ENCODE data around the gene SLU7.

The SLU7 gene

DNA sequence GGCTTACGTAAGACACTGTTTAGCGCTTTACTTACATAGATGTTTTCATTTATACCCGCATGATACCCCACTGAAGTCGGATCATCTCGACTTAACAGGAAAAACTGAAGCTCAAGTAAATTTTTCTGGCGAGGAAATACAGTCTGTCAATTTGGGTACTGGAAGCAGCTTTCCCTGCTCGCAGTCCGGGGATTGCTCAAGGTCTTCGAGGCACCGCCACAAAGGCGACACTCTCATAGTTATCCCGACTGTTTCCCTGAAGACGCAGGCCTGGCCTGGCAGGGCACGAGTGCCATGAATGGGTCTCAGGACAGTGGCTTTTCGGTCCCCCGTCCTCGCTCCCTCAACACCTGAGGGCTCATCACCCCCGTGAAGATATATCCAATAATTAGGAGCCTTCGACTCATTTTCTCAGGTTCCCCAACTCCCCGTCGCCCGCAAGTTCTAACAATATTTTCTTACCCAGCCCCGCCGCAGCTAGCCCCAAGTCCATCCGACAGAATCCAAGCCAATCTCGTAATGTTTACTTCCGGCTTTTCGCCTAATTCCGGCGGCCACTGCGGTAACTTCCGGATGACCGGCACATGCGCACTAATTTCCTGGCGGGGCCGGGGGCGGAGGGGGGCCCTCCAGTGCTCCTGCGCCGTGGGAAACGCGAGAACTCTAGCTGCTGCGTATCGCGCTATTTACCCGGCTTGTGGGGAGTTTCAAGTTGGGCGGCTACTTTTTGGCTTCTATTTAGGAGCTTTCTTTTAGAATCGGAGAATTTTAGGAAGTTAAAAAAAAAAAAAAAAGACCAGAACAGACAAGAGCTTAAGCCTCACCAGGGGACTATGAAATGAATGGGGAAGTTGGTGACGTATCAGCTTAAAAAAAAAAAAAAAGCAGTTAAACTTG is at the start of gene SLU7:
Gene SLU7 (minus strand): TSS at position 521 of the 897 bp plus-strand sequence. CDS start 3,787 bp downstream, outside the sequence.
- DNase-seq (ENCODE audit: low read depth), result peak; percentile 90

DNA sequence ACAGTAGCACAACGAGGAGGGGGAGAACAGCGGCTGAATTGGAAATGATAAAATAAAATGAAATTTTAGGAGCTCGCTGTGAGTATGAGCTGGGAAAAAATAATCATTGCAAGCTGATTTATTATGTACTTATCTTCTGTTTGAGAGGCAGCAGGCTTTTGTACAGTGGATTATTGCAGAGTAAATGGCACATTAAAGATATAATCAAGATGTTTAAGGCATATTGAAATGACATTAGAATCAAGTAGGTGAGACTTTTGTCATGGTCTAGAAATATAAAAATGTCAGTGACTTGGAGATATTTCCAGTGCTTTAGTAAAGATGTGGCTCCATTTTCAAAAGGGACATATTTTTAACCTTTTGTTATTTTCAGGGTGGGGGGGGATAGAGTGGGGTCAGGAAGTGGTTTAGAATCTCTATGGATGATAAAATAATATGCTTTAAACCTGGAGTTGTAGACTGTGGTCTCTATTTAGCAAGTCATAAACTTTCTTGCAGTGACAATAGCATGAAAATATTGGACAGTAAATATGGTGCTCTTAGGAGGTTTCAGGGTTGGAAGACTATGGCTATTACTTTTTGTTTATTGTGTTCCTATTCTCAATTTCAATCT is 49.6 kb upstream of the SLU7 start:
- DNase-seq (ENCODE audit: low read depth), result no peak

DNA sequence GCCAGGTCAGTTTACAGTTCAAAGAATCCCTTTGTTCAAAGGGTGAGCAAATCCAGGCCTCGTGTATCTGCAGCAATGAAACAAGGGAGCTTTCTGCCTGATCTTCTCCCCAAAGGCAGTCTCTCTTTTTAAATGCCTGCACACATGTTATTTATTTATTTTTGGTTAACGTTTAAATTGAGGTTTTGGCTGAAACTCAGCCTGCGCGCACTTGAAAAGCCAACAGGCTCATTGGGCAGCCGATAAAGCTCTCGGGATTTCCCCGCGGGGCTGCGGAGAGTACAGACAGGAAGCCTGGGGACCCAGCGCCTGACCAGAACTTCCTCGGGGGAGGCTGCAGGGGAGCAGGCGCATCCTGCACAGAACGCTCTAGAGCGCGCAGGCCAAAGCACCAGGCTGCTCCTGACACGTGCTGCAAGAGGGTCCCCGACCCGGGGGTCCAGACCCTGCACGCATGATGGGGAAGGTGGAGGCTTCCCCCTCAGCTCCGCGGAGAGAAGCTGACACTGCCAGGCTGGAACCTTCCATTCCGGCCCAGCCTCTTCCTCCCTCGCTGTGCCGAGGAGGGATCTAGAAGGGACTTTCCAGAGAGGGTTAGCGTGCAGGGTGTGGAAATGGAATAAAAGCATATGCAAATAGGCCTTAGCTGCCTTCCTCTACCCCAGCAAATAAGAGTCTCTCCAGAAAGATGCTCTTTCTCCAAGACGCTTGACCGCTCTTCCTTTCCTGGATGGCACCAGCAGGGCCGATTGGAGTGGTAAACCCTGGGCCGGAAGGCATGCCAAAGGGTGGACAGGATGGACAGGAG is 48.9 kb upstream of the SLU7 start:
- DNase-seq (ENCODE audit: low read depth), result peak; percentile 74

DNA sequence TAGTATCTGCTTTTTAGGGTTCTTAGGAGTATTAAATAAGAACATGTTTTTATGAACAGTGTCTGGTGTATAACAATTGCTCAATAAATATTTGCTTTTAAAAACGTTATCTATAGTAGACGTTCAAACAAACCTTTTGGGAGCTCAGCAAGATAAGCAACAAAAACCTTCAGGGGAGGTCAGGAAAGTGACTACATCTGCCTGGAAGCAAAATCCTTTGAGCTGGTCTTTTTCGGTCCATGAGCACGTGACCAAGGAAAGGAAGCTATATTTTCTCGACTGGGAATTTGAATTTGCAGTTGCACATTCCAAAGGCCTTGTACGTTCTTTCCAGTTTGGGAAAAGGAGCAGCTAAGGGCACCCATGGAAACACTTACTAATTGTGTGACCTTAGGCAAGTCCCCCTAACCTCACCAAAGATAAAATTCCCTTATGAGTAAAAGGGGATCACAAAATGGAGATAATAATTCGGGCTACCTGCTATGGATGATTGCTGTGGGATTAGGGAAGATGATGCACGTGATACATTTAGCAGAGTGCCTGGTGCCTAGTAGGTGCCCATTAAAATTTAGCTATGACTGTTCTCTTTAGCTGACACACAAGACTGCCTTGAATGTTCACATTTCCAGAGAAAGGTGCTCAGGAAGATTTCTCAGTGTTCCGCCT is 48.1 kb upstream of the SLU7 start:
- no peak for DNase-seq (ENCODE audit: low read depth)

DNA sequence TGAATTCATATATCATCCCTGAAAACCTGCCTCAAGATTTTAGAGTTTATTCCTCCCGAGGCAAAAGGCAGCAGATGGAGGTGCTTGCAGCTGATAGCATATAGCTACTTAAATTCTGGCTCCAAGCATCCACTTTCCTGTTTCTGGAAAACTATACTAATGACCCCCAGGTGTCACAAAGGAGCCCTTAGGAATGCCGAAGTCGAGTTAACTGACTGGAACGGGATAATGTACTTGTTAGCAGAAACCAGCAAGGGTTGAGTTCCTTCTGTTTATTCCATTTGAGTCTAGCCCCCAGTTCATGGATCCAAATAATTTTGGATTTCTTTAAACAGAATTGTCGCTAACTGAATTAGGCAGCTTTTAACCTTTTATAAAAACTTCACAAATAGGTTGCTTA is 47.2 kb upstream of the SLU7 start:
- DNase-seq (ENCODE audit: low read depth), result no peak

DNA sequence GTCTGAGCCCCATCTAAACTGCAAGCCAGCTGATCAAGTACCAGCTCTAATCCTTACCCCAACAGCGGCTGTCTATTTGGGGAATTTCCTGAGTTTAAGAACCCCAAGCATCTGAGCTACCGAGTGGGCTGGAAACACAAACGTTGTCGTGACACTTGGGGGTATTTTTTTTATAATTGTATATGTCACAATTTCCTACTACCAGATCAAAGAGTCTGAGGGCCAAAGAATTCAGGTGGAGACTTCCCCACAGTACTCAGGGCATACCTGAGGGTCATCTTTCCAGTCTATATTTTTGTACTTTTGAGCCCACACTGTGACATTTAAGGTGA is 45.6 kb upstream of the SLU7 start:
- no peak for DNase-seq (ENCODE audit: low read depth)

DNA sequence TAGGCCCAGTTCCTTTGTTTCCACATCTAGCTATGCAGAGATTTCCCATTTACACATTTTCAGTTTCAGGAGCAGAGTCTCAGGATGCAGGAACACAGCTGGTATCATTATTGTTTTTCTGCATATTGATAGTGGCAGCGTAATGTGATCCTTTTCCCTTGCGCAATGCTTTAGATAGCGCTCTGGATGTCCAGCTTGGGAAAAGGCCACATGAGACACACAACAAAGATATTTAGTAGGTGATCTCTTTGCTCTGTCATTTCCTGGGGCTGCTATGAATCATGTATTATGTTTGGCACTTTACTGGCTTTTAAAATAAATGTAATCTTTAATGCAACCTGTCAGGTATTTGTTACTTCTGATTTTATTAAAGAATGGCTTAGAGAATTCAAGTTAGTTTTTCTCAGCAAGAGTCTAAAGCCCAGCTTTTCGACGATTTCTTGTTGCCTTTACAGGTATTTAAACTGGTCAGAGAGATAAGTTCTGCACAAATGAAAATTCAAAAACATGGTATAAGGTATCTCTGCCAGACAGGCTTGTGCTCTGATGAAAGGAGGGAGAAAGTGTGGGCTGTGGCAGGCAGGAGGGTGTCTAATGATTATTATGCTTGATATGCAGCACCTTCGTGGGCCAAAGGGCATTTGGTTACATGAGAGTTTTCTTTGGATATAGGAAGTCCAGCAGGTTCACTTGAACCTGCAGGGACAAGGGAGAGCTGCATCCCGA is 45.0 kb upstream of the SLU7 start:
- DNase-seq (ENCODE audit: low read depth), result no peak

DNA sequence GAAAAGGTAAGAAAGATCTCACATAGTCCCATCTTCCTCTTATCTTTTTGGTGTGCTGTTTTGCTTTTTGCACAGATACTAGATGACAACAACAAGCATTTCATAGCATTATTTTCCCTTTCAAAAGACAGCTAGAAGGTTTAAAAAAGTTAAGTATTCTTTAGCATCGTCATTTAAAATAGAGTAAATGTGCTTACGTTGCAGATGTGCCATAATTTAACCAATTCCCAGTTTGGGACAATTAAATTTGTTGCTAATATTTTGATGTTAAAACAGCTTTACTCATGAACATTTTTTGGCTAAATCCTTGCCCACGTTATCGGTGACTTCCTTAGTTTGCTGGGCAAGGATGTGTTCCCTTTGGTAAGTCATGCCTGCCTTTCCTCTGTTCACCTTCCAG is 44.3 kb upstream of the SLU7 start:
- no peak for DNase-seq (ENCODE audit: low read depth)

DNA sequence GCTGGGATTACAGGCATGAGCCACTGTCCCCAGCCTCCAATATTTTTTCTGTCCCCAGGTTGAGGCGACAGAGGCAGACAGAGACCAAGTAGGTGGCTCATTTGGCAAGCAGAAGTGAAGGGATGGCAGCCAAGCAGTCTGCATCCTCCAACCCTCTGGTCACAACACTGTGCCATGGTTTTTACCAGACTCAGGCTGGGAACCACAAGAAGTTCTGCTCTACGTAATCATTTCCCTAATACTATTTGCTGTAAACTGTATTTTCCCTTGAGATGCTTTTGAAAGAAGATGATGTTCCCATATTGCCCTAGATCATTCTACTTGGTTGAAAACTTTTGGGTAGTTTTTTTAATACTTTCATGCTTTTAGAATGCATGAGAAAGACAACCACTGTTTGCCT is 43.3 kb upstream of the SLU7 start:
- DNase-seq (ENCODE audit: low read depth), result no peak

DNA sequence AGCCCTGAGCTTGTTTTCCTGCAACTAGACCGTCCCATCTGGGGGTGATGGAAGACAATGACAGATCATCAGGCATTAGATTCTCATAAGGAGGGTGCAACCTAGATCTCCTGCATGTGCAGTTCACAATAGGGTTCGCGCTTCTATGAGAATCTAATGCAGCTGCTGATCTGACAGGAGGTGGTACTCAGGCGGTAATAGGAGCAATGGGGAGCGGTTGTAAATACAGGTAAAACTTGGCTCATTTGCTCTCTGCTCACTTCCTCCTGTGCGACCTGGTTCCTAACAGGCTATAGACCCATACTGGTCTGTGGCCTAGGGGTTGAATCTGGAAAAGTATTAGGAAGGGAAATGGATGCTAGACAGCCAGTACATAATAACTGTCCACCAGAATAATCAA is 42.5 kb upstream of the SLU7 start:
- DNase-seq (ENCODE audit: low read depth), result no peak

DNA sequence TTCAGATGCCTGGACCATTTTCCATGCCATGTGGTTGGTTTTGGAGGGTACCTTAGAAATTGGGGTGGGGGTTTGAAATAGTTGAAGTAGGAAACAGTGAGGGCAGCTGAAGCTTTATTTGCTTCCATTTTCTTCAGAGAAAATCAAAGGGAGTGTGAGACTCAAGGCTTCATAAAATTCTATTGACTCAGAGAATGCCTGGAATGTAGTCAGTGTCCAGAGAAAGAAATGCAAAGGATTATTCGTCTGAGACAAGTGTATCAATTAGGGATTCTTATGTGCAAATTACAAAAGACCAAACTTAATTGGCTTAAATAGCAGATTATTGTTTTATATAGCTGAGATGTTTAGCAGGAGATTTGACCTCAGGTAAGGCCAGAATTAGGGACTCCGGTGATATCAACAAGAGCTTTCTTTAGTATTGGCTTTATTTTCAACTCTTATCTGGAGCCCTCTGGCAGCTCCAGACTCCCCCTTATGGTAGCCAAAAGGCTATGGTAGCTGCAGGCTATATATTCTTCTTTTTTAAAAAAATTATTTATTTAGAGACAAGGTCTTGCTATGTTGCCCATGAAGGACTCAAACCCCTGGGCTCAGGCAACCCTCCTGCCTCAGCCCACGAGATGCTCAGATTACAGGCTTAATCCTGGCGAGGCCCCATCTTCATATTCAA is 41.6 kb upstream of the SLU7 start:
- DNase-seq (ENCODE audit: low read depth), result no peak

DNA sequence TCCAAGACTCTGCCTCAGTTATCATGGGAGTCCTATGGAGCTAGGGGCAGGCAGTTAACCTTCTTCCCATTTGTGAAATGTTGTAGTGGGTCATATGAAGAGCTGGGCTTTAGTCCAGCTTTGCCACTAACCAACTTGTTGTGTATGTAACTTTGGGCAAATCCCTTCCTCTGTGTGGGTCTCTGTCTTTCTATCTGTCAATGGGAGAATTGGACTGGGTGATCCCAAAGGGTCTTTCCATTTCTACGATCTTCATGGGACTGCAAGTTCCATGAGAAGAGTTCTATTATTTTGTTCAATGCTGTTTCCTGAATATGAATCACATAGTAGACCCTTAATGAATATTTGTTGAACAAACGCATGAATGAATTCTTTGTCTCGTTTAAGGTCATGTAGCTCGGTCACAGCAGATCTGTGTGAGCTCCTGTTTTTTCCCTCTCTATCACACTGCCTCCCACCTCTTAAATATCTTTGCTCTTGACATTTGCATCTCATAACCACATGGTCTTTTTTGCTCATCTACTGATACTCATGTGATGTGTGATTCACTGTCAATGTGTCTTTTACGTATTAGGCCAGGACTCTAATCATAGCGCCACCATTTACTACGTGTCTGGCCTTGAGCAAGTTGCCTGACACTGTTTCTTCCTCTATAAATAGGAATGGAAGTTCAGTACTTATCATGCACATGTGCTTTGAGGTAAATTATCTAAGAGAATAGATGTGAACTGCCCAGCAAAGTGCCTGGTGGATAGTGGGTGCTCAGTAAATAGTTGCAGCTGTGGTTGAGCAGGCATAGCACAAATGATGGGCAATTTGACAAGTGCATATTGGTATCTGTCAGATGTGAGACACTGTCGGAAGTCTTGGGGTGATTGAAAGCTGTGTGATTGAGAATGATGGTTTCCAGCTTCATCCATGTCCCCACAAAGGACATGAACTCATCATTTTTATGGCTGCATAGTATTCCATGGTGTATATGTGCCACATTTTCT is 40.2 kb upstream of the SLU7 start:
- no peak for DNase-seq (ENCODE audit: low read depth)

DNA sequence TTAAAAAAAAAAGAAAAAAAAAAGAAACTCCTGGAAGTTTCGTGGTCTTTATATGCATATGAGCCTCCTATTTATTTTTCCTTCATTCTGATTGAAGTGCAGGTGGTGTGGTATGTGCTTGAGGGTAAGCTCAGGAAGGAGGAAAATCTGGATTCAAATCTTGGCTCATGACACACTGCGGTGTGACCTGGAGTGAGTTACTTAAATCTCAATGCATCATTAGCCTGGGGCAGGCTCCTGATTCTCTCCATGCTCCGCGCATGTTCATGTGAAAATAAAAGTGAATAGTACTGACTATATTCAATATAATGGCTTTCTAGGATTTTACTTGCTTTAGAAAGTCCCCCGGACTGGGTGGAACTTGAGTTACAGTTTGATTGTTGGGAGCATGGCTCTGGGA is 38.4 kb upstream of the SLU7 start:
- DNase-seq (ENCODE audit: low read depth), result no peak

DNA sequence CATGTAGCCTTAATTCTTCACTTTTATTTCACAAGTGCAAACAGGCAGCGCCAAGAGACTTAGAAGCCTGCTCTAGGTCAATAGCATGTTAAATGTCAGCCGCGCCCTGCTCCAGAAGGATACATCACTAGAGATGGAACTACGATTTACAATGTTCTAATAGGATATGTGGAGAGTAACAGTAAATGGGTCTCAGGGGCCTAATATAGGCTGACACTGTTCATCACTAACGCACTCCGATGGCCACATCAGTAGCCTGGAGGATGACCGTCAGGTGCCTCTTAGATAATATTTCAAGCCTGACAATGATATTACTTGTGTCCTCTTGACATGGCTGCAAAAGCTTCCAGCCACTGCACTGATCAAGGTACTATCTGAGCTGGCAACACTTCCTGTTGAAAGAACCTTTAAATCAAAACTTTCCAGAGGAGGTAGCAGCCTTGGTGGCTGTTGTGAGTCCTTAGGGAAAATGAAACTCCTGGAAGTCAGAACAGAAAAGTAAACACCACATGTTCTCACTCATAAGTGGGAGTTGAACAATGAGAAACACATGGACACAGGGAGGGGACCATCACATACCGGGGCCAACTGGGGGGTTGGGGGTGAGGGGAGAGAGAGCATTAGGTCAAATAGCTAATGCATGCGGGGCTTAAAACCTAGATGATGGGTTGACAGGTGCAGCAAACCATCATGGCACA is 37.7 kb upstream of the SLU7 start:
- DNase-seq (ENCODE audit: low read depth), result no peak

DNA sequence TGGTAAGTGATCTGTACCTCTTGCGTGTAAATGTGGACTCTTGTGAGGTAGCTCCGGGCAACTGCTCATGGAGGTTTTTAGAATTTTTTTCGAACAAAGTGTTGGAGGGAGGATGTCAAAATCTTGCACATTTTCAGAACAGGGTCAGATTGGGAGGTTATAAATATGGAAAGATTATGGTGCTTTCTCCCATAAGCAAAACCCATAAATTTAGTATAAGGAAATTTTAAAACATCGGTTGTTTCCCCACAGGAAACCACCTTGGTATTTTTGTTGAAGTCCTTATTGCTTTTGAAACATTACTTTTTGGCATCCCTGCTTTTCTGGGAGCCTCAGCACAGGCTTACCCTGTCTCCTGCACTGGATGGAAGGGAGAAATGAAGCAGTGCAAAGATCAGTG is 36.7 kb upstream of the SLU7 start:
- no peak for DNase-seq (ENCODE audit: low read depth)

DNA sequence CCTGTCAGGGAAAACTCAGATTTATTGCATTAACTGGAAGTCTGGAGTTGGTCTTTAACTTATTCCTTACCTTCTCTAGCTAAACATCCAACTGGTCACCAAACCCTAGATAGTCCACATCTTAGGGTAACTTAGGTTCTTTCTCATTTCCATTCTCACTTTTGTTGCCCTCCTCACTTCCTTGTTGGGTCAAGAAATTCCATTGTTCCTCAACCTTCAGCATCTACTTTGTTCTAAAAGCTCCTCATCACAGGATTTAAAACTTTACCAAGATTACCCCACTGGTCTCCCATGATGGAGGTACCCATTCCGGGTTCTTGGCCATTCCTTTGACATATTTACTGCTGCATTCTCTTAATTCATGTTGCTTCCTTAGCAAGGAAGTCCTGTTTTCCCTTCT is 34.9 kb upstream of the SLU7 start:
- DNase-seq (ENCODE audit: low read depth), result no peak

DNA sequence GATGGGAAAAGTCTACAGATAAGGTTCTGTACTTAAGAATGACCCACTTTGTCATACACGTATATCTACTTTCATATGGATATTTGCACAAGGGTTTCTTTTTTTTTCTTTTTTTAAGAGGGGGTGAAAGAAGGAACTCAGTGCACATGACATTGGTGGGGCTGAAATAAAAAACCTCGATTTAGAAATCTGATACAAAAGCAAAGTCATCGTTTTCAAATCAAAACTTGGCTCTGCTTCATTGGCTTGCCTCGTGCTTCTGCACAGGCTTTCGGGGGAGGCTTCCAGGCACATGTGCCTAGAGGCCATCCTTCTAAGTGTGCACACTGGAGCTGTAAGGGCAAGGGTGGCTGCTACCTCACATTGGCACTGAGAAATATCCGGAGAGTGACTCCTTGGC is 33.9 kb upstream of the SLU7 start:
- DNase-seq (ENCODE audit: low read depth), result no peak

DNA sequence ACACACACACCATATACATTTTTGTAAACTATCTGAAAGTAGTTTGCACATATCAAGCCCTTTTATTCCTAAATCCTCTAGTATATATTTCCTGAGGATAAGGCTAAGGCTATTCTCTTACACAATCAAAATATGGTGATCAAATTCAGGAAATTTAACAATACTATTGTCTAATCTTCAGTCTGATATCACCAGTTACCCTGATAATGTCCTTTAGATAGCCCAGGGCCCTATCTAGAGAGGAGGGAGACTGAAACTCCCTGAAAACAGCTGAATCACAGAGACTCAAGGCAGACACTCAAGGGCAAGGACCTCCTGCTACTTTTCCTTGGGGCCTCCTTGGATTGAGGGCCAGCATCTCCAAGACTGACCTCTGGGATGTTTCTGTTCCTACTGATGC is 33.2 kb upstream of the SLU7 start:
- no peak for DNase-seq (ENCODE audit: low read depth)

DNA sequence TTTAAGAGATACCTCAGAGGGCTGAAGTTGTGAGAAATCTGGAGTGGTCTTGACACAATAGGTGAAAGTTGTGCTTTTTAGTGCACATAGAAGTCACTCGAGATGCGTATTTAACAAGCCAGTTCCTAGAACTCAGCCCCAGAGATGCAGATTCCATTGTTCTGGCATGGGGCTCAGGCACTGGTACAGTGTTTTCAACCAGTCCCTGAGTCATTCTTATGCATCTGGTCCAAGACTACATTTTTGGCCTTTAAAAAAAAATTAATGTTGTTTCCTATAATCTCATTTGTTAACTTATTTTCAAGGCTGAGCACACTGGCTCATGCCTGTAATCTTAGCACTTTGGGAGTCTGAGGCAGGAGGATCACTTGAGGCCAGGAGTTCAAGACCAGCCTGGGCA is 32.4 kb upstream of the SLU7 start:
- DNase-seq (ENCODE audit: low read depth), result no peak
